Nucleus accumbens (tissue), 56 donors: ENCODE measurements around the gene ATAD3A.

ENCODE experiments used
- DNase-seq, 56 donors: peaks; one replicate each; lab custom pipeline; 2025; lab: John Stamatoyannopoulos, UW

Gene ATAD3A

GRCh38 chr1:1573843-1574720, 62.1 kb downstream of the ATAD3A start:
- DNase-seq, result peak in 36 of 56 donors; percentile 41 to 87 (median 72)

GRCh38 chr1:1574721-1575537, 63.0 kb downstream of the ATAD3A start, which contains the start of gene SSU72:
Gene SSU72, minus strand, starts transcription at chr1:1574863. Its CDS starts 306 bp downstream, at chr1:1574557.
- DNase-seq, result peak in 54 of 56 donors; percentile 46 to 94 (median 80)

- DNase-seq, result no peak
Observed at GRCh38 chr1:1577367-1578011, 65.5 kb downstream of the ATAD3A start.

GRCh38 chr1:1578371-1578940, 66.5 kb downstream of the ATAD3A start:
- no peak for DNase-seq

- no peak for DNase-seq
Observed at GRCh38 chr1:1582585-1583346, 70.8 kb downstream of the ATAD3A start.

- DNase-seq, result no peak
Observed at GRCh38 chr1:1583347-1584010, 71.5 kb downstream of the ATAD3A start.
